A549 (cell line): ENCODE results near the gene RSAD1.

Experiments
- BCL3 ChIP-seq: fragments of >200 bp; sonication (Bioruptor Twin); formaldehyde crosslinking; IDR thresholded peaks from 3 replicates; pipeline ENCODE4 v1.6.1; 2016
- EP300 ChIP-seq, 2 experiments: fragments of >200 bp; sonication (Bioruptor Twin); formaldehyde crosslinking; IDR thresholded peaks; 2 replicates in 1 of 2; 3 replicates in 1 of 2; pipeline ENCODE4 v1.6.1; 2016 to 2017
- FOXS1 ChIP-seq: fragments of 250-450 bp; sonication (Bioruptor Pico); IDR thresholded peaks from 2 replicates; pipeline ENCODE4 v1.5.0; 2020; ENCODE audit warnings: mild to moderate bottlenecking, moderate library complexity
- POLR2A ChIP-seq: IDR thresholded peaks from 2 replicates; pipeline ENCODE4 v1.6.1; 2012; ENCODE audit warnings: mild to moderate bottlenecking, low read length
- RAD21 ChIP-seq, 2 experiments: fragments of >200 bp in 1 of 2; sonication (Bioruptor Twin) in 1 of 2; formaldehyde crosslinking in 1 of 2; IDR thresholded peaks in 1 of 2; conservative IDR thresholded peaks in 1 of 2; 2 replicates in 1 of 2; 3 replicates in 1 of 2; pipeline ENCODE4 v1.6.1; 2012 to 2018; ENCODE audit warnings: inconsistent platforms in 1 of 2

- TF ChIP-seq RAD21 (conservative IDR thresholded peaks at IDR 0.05 in 1 of 2, IDR thresholded peaks at IDR 0.05 in 1 of 2), result no peak
- TF ChIP-seq EP300 (IDR thresholded peaks at IDR 0.05), result no peak
- no peak for TF ChIP-seq FOXS1 (CRISPR knock-in tag)
- TF ChIP-seq POLR2A, result no peak
- no peak for TF ChIP-seq BCL3
These were observed 44.5 kb downstream of the RSAD1 start for GRCh38 chr17:50523208-50523607.
